Activated CD4-positive, alpha-beta T cell treated with anti-CD3 and anti-CD28 coated beads for 24 hours (primary cell): ENCODE results near the gene MTMR1.

ENCODE experiments used
- DNase-seq, 2 donors: peaks; one replicate each; pipeline ENCODE4 v3.0.0-alpha.2; 2020; ENCODE audit warnings: low read depth in 2 of 2

The MTMR1 gene

GRCh38 chrX:150762258-150763165 lies 69.3 kb downstream of the MTMR1 start:
- no peak for DNase-seq

- no peak for DNase-seq
Measured at GRCh38 chrX:150763303-150763797, 70.2 kb downstream of the MTMR1 start.

GRCh38 chrX:150763810-150764209 lies 70.6 kb downstream of the MTMR1 start:
- no peak for DNase-seq

GRCh38 chrX:150765237-150765636 lies 72.0 kb downstream of the MTMR1 start:
- DNase-seq, result no peak

GRCh38 chrX:150765782-150766350 lies 72.7 kb downstream of the MTMR1 start:
- no peak for DNase-seq

GRCh38 chrX:150766351-150767044 lies 73.3 kb downstream of the MTMR1 start:
- DNase-seq, result no peak

- no peak for DNase-seq
Measured at GRCh38 chrX:150767045-150767395, 73.8 kb downstream of the MTMR1 start.

GRCh38 chrX:150767475-150768131 lies 74.4 kb downstream of the MTMR1 start:
- DNase-seq, result no peak

- no peak for DNase-seq
Measured at GRCh38 chrX:150768132-150768485, 74.9 kb downstream of the MTMR1 start.

- DNase-seq, result no peak
Measured at GRCh38 chrX:150768580-150769190, 75.5 kb downstream of the MTMR1 start.

- DNase-seq, result no peak
Measured at GRCh38 chrX:150769408-150769807, 76.2 kb downstream of the MTMR1 start.

GRCh38 chrX:150770623-150771022 lies 77.4 kb downstream of the MTMR1 start:
- no peak for DNase-seq

- no peak for DNase-seq
Measured at GRCh38 chrX:150771116-150771515, 77.9 kb downstream of the MTMR1 start.

GRCh38 chrX:150772150-150772970 lies 79.2 kb downstream of the MTMR1 start:
- DNase-seq, result peak; percentile 65 to 66

- DNase-seq, result no peak
Measured at GRCh38 chrX:150773117-150773516, 79.9 kb downstream of the MTMR1 start.

- no peak for DNase-seq
Measured at GRCh38 chrX:150773634-150774033, 80.4 kb downstream of the MTMR1 start.

- DNase-seq, result no peak
Measured at GRCh38 chrX:150774798-150775568, 81.8 kb downstream of the MTMR1 start.

GRCh38 chrX:150775569-150776350 lies 82.6 kb downstream of the MTMR1 start:
- DNase-seq, result no peak

GRCh38 chrX:150777328-150777992 lies 84.3 kb downstream of the MTMR1 start:
- no peak for DNase-seq
